Psoas muscle (tissue), 8 donors: Measurements from ENCODE around the gene SANBR. TPM values are rescaled to one million over a fixed set of nuclear protein-coding genes. Genes with fewer than 3 reads are reported as not detected.

Experiments
- ATAC-seq, 4 donors: fragments of 200-7000 bp; cut with Tn5 transposase; one replicate each; pipeline ENCODE4 v1.9.1; 2020; ENCODE audit warnings: moderate library complexity in 3 of 4, mild to moderate bottlenecking in 2 of 4
- DNase-seq, 2 donors: peaks; one replicate each; pipeline ENCODE4 v3.0.0-alpha.2; 2020
- H3K27ac ChIP-seq: fragments of 200-600 bp; one replicate; pipeline ENCODE4 v1.8.0; 2022
- H3K27me3 ChIP-seq, 3 donors: fragments of 200-600 bp in 1 of 3; one replicate each; pipeline versions ENCODE4 v1.6.1 to v1.8.0; 2013 to 2022; ENCODE audit warnings: low read length in 2 of 3, mild to moderate bottlenecking in 2 of 3, moderate library complexity in 1 of 3; ENCODE audit not compliant: insufficient read depth in 3 of 3
- H3K36me3 ChIP-seq, 2 donors: fragments of 200-600 bp in 1 of 2; one replicate each; pipeline versions ENCODE4 v1.6.1 to v1.8.0; 2013 to 2022; ENCODE audit warnings: low read depth in 1 of 2, mild to moderate bottlenecking in 1 of 2, moderate library complexity in 1 of 2; ENCODE audit not compliant: insufficient read depth in 1 of 2
- H3K4me1 ChIP-seq: fragments of 200-600 bp; one replicate; pipeline ENCODE4 v1.8.0; 2022
- H3K4me3 ChIP-seq: fragments of 200-600 bp; one replicate; pipeline ENCODE4 v1.8.0; 2022; ENCODE audit warnings: mild to moderate bottlenecking
- H3K9me3 ChIP-seq: fragments of 200-600 bp; one replicate; pipeline ENCODE4 v1.8.0; 2022
- WGBS, 3 donors: extraction: QIAGEN DNeasy Blood & Tissue Kit; methylation state at CpG; one replicate each; pipeline versions ENCODE4 v1.1.6 to v1.1.7; 2013; 5-methylcytosine and 5-hydroxymethylcytosine counted together
- intact Hi-C, 2 donors: fragments of 100-400 bp; cut with DNase I; formaldehyde crosslinking; loops; one replicate each; pipeline versions ENCODE4 v1.11.0 to v1.14.2; 2022
- polyA plus RNA-seq, 3 donors: library from polyadenylated mRNA; stranded (reverse); fragments of 200-250 nt; gene quantifications; one replicate each; pipeline ENCODE4 v1.2.3, GENCODE V29; 2013
- total RNA-seq, 4 donors: library from RNA; stranded (reverse); fragmentation: NEBNext Ultra II Directional in 2 of 4; extraction: Animal tissue kit (Norgen Biotek cat#: 25700) in 2 of 4; gene quantifications; one replicate each; pipeline versions ENCODE4 v1.2.1 to v1.2.4, GENCODE V29; 2021 to 2023
- TF ChIP-seq, protein P1 (sequence below): fragments of 200-600 bp; IDR thresholded peaks from one replicate; pipeline ENCODE4 v1.8.0; 2022; ENCODE audit warnings: antibody characterized with exemption
- donor health status: healthy with polysubstance abuse.
- donor health status: DM: no; HTN: no; CAD: no; lungs with moderate emphysema.
- donor health status: Bipolar disorder and iron deficiency.
- donor health status: healthy.
- donor health status: DM: yes; HTN: yes; CAD: no.
- donor health status: DM: no; HTN: no; CAD: no.
- donor health status: DM: no; HTN: no; CAD: no.
- donor health status: DM: yes; HTN: yes; CAD: no.

Gene SANBR
- total and polyA plus RNA-seq, 7 donors, result 1.6 to 5.0 (median 2.3) TPM

DNA sequence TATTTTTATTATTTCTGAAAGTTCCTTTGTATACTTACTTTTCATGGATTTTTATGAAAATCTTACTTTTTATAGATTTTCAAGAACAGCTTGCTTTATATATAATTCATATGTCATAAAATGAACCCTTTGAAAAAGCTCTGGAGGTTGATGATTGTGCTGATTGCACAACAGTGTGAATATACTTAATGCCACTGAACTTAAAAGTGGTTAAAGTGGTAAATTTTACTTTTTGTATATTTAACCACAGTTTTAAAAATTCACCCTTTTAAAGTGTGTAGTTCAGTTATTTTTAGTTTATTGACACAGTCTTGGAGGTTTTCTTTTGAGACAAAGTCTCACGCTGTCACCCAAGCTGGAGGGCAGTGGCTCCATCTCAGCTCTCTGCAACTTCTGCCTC lies 8.4 kb downstream of the SANBR start:
- no peaks in the 10 kb centered on the region for H3K9me3 ChIP-seq
- TF ChIP-seq, protein P1, sequence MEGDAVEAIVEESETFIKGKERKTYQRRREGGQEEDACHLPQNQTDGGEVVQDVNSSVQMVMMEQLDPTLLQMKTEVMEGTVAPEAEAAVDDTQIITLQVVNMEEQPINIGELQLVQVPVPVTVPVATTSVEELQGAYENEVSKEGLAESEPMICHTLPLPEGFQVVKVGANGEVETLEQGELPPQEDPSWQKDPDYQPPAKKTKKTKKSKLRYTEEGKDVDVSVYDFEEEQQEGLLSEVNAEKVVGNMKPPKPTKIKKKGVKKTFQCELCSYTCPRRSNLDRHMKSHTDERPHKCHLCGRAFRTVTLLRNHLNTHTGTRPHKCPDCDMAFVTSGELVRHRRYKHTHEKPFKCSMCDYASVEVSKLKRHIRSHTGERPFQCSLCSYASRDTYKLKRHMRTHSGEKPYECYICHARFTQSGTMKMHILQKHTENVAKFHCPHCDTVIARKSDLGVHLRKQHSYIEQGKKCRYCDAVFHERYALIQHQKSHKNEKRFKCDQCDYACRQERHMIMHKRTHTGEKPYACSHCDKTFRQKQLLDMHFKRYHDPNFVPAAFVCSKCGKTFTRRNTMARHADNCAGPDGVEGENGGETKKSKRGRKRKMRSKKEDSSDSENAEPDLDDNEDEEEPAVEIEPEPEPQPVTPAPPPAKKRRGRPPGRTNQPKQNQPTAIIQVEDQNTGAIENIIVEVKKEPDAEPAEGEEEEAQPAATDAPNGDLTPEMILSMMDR, result no peak
- H3K27me3 ChIP-seq, result no peaks in the 10 kb centered on the region
- intact Hi-C loops, result no loop called here
- no peak overlapping the region for H3K4me3 ChIP-seq
- H3K4me1 ChIP-seq, result no peaks in the 10 kb centered on the region
- WGBS, 3 donors, result 100% methylated on average over 1 of the region's 1 CpG
- H3K27ac ChIP-seq, result no peak overlapping the region
- DNase-seq, result no peak
- peaks cover 0 to 72% of the 10 kb centered on the region in 2 donors for H3K36me3 ChIP-seq
- no peak for ATAC-seq

DNA sequence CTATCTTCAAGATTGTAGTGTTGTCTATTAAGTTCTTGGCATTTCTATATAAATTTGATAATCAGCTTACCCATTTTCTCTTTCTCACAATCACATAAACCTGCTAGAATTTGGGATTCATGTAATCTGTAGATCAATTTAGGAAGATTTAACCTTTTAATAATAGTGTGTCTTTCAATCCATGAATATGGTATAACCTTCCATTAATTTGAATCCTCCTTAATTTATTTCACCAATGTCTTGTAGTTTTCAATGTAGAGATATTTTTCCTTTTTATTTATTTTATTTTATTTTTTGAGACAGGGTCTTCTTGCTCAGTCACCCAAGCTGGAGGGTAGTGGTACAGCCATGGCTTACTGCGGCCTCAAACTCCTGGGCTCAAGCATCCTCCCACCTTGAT lies 20.2 kb downstream of the SANBR start:
- DNase-seq (no peak), ATAC-seq (no peak)
- intact Hi-C loops, result no loop called here
- Histone ChIP-seq H3K4me3 (no peak overlapping the region), H3K27ac (no peak overlapping the region), H3K36me3 (peaks cover 6 to 64% of the 10 kb centered on the region in 2 donors), H3K4me1 (no peaks in the 10 kb centered on the region), H3K9me3 (no peaks in the 10 kb centered on the region), H3K27me3 (no peaks in the 10 kb centered on the region)
- 100% methylated on average over 1 of the region's 1 CpG for WGBS, 3 donors
- TF ChIP-seq, protein P1, result no peak

GRCh38 chr2:61089797-61090196 lies 24.1 kb downstream of the SANBR start:
- no peak for ATAC-seq
- Histone ChIP-seq H3K9me3 (no peaks in the 10 kb centered on the region), H3K4me1 (no peaks in the 10 kb centered on the region), H3K4me3 (no peak overlapping the region), H3K27me3 (no peaks in the 10 kb centered on the region), H3K36me3 (peaks cover 6 to 62% of the 10 kb centered on the region in 2 donors), H3K27ac (no peak overlapping the region)
- intact Hi-C loops, result no loop called here
- TF ChIP-seq, protein P1, result no peak
- no peak for DNase-seq

- H3K9me3 ChIP-seq, result no peaks in the 10 kb centered on the region
- no peaks in the 10 kb centered on the region for H3K4me1 ChIP-seq
- no peaks in the 10 kb centered on the region for H3K27me3 ChIP-seq
- H3K4me3 ChIP-seq, result no peak overlapping the region
- peaks cover 6 to 57% of the 10 kb centered on the region in 2 donors for H3K36me3 ChIP-seq
- intact Hi-C loops, result no loop called here
- TF ChIP-seq, protein P1, result no peak
- no peak overlapping the region for H3K27ac ChIP-seq
- 96 to 98% (median 98%) methylated on average over 5 of the region's 5 CpGs for WGBS, 3 donors
- no peak for ATAC-seq
- no peak for DNase-seq
Measured at GRCh38 chr2:61090386-61090921, 24.8 kb downstream of the SANBR start.

GRCh38 chr2:61091485-61091884 lies 25.8 kb downstream of the SANBR start:
- no peak for DNase-seq
- no peak overlapping the region for H3K4me3 ChIP-seq
- no peak for ATAC-seq
- H3K9me3 ChIP-seq, result no peaks in the 10 kb centered on the region
- 94 to 97% (median 95%) methylated on average over 8 of the region's 8 CpGs for WGBS, 3 donors
- no peaks in the 10 kb centered on the region for H3K4me1 ChIP-seq
- no peaks in the 10 kb centered on the region for H3K27me3 ChIP-seq
- H3K27ac ChIP-seq, result no peak overlapping the region
- TF ChIP-seq, protein P1, result no peak
- H3K36me3 ChIP-seq, result peaks cover 6 to 46% of the 10 kb centered on the region in 2 donors
- intact Hi-C loops, result no loop called here
